IPS-NIHi7 (cell line): Measurements from ENCODE around the gene TM9SF4.
A peak's percentile ranks its signal among the peaks of the same experiment; 100 is the strongest.

Experiments used
- DNase-seq: peaks from one replicate; pipeline ENCODE4 v3.0.0; 2012; ENCODE audit warnings: mixed read lengths; ENCODE audit errors: extremely low spot score

Gene TM9SF4

DNA sequence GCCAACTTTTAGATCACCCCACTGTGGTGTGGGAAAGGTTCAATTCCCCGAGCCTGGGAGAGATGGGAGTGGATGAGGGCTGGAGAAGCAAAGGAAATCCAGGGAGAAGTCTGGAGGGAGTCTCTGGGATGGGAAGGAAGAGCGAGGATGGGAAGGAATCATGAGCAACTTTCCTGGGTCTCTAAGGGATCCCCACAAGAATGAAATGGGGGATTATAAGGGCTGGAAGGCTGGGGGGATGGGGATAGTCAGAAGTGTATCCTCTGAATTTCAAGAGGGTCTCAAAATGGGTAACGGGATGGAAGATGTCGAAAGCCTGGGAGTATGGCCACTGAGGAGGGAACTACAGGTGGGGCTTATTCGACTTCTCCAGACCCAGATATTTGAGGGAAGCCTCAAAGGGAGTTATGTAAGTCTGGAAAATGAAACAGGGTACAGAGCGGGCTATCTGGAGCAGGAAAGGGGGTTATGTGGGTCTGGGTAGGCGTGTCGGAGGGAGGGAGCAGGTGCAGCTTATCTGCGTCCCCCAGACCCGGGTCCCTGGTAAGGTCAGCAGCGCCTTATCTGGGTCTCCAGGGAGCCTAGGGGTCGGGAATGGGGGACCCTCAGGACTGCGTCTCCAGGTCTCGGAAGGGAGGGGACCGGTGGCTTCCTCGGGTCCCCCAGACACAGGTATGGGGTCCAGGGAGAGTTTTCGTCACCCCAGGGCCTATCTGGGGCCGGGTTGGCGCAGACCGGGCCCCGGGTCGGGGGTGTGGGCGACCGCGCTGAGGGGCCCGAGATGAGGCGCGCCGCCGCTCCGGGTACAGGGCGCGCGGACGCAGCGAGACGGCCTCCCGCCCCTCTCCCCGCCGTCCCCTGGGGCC, 97.5 kb downstream of the TM9SF4 start:
- no peak for DNase-seq

DNA sequence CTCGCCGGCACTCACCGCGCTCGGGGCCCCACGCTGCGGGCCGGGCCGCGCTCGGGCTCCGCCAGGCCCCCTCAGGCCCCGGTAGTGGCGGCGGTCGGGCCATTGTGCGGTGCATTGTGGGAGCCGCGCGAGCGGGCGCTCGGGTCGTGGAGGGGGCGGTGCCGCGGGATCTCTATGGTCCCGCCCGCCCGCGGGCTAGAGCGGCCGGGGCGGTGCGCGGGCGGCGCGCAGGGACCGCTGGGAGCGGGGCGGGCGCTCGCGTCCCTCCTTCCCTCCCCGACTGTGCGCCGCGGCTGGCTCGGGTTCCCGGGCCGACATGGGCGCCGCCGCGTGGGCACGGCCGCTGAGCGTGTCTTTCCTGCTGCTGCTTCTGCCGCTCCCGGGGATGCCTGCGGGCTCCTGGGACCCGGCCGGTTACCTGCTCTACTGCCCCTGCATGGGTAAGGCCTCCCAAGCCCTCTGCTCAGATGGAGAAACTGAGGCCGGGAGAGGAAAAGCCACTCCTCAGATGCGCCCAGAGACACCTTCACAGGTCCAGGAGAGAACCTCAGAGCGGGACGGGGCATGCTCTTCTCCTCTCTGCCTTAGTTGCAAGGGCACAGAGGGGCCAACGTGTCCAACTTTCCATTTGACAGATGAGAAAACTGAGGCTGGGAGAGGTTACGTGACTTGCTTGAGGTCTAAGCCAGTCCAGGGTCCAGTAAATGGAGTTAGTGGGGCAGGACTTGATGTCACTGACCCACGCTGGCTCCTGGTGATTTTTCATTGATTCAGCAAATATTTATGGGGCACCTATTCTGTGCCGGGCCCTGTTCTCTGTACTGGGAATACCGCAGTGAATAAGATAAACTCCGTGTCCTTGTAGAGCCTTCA, 98.3 kb downstream of the TM9SF4 start, which contains the start of the genes PLAGL2 and POFUT1:
Gene PLAGL2, minus strand, starts transcription at position 118 of the 873 bp plus-strand sequence. CDS start 5,565 bp downstream, outside the sequence.
Gene POFUT1, plus strand, starts transcription at position 255 of the 873 bp plus-strand sequence. Its CDS starts 62 bp downstream, at position 317.
- DNase-seq, result peak; percentile 100

DNA sequence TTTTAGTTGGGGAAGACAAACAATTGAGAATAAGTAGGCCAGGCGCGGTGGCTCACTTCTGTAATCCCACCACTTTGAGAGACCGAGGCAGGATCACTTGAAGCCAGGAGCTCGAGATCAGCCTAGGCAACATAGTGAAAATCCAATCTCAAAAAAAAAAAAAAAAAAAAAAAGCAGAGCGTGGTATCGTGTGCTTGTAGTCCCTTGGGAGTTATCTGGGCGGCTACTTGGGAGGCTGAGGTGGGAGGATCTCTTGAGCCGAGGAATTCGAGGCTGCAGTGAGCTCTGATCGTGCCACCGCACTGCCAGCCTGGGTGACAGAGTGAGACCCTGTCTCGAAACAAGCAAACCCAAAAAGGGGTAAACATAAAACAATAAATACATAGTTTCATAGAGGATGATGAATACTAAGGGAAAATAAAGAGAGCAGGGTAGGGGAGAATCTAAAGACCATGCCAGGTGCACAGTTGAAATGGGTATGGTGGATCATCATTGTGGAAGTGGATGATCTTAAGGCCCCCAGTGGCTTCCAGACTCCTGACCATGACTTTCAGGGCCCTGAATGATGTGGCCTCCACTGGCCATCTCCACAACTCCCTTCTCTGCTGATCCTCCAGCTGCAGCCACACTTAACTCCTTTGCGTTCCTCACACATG, 99.1 kb downstream of the TM9SF4 start:
- DNase-seq, result no peak

DNA sequence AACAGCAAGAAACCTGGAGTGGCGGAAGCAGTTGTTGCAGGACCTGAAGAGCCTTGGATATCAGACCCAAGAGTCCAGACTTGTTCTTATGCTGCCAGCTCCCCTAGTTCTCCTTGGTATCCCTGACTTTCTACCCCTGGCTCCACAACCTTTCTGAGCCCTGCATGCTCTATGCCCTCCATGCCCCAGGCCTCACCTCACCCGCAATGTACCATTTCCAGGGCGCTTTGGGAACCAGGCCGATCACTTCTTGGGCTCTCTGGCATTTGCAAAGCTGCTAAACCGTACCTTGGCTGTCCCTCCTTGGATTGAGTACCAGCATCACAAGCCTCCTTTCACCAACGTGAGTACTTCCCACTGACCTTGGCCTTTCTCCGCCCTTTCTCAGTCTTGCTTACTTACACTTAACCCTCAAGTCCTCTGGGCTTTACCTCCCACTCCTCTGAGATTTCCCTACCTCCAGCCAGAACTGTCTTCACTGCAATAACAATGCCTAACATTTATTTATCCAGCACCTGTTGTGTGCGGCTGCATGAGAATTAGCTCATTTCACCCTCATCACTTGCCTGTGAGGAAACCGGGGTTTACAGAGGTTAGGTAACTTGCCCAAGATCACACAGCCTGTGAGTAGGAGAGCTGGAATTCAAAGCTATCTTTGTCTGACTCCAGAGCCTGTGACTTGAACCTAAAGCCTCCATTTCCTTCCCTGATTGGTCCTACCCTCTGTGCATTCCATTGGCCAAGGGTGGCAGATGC, 100.5 kb downstream of the TM9SF4 start:
- DNase-seq, result no peak

DNA sequence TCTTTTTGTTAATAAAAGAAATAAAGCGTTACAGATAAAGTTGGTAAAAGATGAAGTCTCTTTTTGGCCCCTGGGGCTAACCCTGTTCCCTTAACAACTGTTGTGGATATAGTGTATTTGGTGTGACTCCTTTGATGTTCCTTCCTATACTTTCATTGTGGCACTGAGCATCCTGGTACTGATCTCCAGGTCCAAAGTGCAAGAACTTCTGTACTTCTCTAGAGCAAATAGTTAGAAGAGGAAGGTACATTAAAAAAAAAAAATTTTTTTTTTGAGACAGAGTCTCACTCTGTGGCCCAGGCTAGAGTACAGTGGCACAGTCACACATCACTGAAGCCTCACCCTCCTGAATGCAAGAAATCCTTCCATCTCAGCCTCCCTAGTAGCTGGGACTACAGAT, 104.4 kb downstream of the TM9SF4 start:
- DNase-seq, result no peak

DNA sequence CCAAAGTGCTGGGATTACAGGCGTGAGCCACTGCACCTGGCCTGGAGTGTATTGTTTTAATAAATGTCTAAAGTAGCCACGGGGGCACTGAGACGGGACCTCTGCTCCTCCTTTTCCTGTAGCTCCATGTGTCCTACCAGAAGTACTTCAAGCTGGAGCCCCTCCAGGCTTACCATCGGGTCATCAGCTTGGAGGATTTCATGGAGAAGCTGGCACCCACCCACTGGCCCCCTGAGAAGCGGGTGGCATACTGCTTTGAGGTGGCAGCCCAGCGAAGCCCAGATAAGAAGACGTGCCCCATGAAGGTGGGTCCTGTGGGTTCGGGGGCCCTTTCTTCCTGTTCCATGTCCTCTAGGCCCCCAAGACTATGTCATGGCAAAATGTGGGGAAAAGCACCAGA, 105.6 kb downstream of the TM9SF4 start:
- no peak for DNase-seq

DNA sequence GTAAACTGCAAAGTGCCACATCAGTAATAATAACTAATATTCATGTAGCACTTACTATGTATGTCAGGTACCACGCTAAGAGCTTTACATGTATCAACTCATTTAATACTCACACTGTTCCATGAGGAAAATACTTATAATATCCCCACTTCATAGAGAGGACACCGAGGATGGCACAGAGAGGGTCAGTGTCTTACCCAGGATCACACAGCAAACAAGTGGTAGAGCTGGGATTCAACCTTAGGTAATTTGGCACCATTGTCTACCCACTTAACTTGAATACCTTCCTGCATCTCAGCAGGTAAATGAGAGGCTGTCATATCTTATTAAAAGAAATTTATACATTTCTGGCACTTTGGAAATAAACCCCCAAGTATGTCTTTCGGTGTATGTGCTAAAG, 106.2 kb downstream of the TM9SF4 start:
- no peak for DNase-seq

DNA sequence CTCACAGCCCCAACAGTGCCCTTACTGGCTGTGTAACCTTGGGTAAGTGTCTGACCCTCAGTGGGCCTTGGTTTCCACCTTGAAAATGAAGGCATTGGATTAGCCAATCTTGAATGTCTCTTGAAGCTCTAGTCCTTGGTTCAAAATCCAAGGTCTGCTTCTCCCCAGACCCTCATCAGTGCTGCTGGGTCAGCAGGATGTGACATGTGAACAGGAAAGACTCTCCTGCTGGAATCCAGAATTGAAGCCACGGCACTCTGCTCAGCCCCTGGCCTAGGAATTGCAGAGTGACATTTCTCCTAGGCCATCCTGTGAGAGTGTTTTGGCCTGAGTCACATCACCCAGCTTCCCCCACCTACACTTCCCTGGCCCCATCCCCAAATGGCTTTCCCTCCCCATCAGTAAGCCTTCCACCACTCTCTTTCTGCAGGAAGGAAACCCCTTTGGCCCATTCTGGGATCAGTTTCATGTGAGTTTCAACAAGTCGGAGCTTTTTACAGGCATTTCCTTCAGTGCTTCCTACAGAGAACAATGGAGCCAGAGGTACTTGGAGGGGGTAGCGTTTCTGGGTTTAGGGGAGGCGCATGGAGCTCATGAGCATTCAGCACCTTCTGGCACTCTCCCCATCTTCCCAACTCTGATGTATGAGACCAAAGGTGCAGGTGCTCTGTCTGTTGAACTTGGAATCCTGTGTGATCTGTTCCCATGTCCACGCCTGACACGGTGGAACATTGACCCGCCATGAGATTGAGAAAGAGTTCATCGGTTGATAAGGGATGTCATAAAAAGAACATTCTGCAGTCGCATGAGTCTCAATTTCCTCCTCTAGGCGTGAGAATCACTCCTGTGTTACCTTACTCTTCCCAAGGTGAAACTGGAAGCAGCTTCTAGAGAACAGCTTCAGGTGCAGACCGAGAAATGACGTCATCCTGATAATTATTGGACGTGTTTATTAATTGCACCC, 106.9 kb downstream of the TM9SF4 start:
- no peak for DNase-seq
